Transverse colon (tissue), 4 donors: Measurements from ENCODE around the gene DIRAS1.

Experiments used
- CTCF ChIP-seq, 5 experiments: fragments of 200-600 bp in 3 of 5; fragments of 450-650 bp in 2 of 5; sonication (generic) in 3 of 5; IDR thresholded peaks; 1 replicate in 2 of 5; 2 replicates in 3 of 5; pipeline ENCODE4 v1.5.1; 2016 to 2017; ENCODE audit warnings: antibody characterized with exemption in 5 of 5, inconsistent platforms in 3 of 5, mild to moderate bottlenecking in 2 of 5, moderate library complexity in 1 of 5
- POLR2A ChIP-seq: fragments of 450-650 bp; IDR thresholded peaks from one replicate; pipeline ENCODE4 v1.6.1; 2016; ENCODE audit warnings: antibody characterized with exemption, mild to moderate bottlenecking, moderate library complexity
- POLR2AphosphoS5 ChIP-seq, 3 donors: sonication (generic); formaldehyde crosslinking; IDR thresholded peaks; one replicate each; pipeline ENCODE4 v1.6.1; 2016; ENCODE audit warnings: antibody characterized with exemption in 3 of 3

- TF ChIP-seq POLR2A (no peak), CTCF (IDR thresholded peaks at IDR 0.05) (no peak), POLR2AphosphoS5 (IDR thresholded peaks at IDR 0.05) (no peak)
Measured at GRCh38 chr19:2670217-2670616, 51.0 kb downstream of the DIRAS1 start.
